ENCODE results near the gene SERBP1. TPM values are rescaled to one million over a fixed set of nuclear protein-coding genes. Genes with fewer than 3 reads are reported as not detected.
A peak's percentile ranks its signal among the peaks of the same experiment; 100 is the strongest.
"Not testable (repeated sequence)": the region's sequence is repeated elsewhere in the genome, so short reads cannot be mapped to it uniquely, and the experiment has no call there.

SERBP1 gene
- 250 and 252 TPM in 2 replicates for total RNA-seq

DNA sequence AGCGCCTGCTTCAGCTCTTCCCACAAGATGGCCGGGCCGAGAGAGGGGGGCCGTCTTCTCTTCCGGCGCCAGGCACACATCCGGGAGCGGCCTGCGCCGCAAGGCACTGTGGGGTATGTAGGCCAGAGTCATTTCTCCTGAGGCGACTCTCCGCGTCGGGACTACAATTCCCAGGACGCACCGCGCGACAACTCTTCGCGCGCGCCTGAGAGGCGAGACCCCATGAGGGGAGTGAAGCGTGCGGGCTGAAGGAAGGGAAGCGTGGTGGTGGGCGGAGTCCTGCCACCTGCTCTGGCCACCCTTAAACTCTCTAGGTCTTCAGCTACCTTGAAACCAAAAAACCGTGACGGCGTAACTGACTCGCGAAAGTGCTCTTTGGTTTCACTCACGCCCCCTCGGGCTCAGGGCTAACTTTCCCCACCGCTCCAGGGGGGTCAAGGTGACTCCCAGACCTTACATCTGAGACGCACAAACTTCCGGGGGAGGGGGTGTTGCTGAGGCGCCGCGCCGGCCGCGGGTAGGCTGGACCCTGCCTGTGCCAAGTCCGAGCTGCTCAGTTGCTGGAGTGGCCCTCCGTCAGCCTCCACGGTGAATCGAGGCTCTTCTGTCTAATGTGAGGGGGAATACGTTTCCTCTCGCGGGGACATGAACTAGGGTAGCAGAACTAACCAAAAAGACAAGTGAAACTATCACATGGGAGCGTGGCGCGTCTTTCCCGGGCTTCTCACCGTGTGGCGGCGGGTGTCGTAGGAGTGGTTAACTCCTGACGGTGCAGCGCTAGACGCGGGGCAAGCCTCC is at the start of gene SERBP1:
Gene SERBP1 (minus strand): TSS at position 45 of the 798 bp plus-strand sequence. CDS start 102 bp downstream, outside the sequence.
- DNase-seq (ENCODE audit: extremely low read depth, low read depth, low spot score) = peak; percentile 72

GRCh38 chr1:67479146-67479891 is 49.1 kb upstream of the SERBP1 start:
- DNase-seq (ENCODE audit: extremely low read depth, low read depth, low spot score) = no peak

GRCh38 chr1:67476906-67477305 is 46.7 kb upstream of the SERBP1 start:
- no peak for DNase-seq (ENCODE audit: extremely low read depth, low read depth, low spot score)

- DNase-seq (ENCODE audit: extremely low read depth, low read depth, low spot score) = no peak
Measured at GRCh38 chr1:67476006-67476482, 45.8 kb upstream of the SERBP1 start.

GRCh38 chr1:67472056-67472455 is 41.9 kb upstream of the SERBP1 start:
- no peak for DNase-seq (ENCODE audit: extremely low read depth, low read depth, low spot score)

DNA sequence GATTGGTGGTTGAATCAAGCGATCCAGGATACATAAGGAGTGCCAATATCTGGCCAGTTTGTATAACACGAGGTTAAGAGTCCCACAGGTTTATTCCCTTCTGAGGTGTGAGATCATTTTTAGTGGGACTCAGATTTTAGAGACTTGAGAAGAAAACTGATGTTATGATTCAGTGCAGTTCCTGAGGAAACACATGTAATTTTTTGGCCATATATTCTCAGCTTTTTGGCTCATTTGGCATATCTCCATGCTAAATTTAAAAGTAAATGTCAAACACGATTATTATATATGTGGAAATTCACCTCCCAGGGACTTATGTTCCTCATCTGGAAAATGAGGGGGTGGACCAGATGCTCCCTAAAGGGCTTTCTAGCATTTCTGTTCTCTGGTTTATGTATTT is 39.2 kb upstream of the SERBP1 start:
- DNase-seq (ENCODE audit: extremely low read depth, low read depth, low spot score) = no peak

GRCh38 chr1:67468066-67468718 is 38.0 kb upstream of the SERBP1 start:
- no peak for DNase-seq (ENCODE audit: extremely low read depth, low read depth, low spot score)

DNA sequence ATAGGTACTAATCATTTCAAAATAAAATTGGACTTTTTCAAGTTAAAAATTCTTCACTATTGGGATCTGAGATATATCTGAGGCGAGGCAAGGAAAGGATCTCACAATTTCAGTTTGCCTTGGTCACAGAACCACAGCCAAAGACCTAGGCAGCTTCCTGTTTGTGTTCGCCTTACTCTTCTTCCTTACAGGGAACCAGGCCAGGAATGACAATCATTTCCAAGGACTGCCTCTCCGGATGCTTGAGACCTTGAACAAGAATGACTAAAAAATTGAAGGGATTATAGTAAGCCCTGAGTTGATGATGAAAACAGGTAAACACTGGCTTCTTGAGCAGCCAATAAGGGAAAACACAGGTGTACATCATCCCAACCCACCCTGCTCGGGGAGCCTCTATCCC is 35.2 kb upstream of the SERBP1 start:
- no peak for DNase-seq (ENCODE audit: extremely low read depth, low read depth, low spot score)

- no peak for DNase-seq (ENCODE audit: extremely low read depth, low read depth, low spot score)
Measured at GRCh38 chr1:67464746-67465145, 34.5 kb upstream of the SERBP1 start.

GRCh38 chr1:67464058-67464457 is 33.9 kb upstream of the SERBP1 start:
- no peak for DNase-seq (ENCODE audit: extremely low read depth, low read depth, low spot score)

- DNase-seq (ENCODE audit: extremely low read depth, low read depth, low spot score) = no peak
Measured at GRCh38 chr1:67463298-67463955, 33.2 kb upstream of the SERBP1 start.

DNA sequence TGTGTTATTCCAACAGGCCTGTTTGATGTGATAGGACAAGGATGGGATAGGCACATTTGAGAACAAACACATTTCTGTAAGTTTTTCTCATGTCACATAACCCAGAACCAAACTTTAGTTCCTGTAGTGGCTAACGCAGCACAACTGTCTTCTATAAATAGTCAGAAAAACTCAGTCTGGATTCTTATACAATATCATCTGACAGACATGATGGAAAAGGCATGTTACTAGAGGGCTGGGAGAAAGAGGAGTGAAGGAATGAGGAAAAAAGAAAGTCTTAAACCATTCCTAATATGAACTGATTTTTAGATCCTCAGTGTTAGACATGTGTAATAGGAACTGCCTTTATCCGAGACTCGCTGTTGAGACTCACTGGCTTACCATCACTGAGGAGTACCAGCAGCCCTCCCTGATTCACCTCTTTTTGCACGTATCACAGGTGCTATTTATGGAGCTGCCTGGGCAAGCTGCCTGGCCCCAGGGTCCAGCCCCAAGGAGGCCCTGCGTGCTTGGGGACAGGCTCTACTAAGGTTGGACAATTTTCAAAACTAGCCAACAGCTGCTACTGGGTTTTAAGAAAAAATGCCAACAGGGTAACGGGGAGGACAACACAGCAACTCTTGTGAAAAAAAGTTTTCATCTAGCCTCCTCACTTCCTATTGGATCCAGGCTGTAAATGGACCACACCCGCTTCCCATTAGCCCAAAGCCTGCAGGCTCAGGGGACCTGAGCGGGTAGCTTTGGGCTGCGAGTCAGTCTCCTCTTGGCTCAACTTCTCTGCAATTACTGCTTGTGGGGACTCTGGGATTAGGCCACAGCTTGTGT is 30.7 kb upstream of the SERBP1 start:
- no peak for DNase-seq (ENCODE audit: extremely low read depth, low read depth, low spot score)

- no peak for DNase-seq (ENCODE audit: extremely low read depth, low read depth, low spot score)
Measured at GRCh38 chr1:67459068-67459467, 28.9 kb upstream of the SERBP1 start.

DNA sequence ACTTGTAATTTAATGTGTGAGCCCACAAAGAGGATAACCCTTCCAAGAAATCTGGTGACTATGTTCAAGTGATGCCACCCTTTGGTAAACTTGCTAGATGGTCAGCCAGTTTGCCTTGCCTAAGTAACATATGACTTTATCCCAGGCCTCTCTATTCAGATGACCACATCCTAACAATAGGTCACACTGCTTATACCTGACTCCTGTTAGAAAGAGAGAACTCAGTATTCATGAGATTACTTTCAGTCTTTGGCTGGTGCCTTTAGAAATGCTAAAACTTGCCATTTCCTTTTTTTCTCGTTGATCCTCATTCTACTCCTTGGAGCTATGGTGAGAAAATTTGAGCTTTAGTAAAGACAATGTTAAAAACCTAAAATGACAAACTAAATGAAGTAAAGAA is 28.5 kb upstream of the SERBP1 start:
- no peak for DNase-seq (ENCODE audit: extremely low read depth, low read depth, low spot score)

DNA sequence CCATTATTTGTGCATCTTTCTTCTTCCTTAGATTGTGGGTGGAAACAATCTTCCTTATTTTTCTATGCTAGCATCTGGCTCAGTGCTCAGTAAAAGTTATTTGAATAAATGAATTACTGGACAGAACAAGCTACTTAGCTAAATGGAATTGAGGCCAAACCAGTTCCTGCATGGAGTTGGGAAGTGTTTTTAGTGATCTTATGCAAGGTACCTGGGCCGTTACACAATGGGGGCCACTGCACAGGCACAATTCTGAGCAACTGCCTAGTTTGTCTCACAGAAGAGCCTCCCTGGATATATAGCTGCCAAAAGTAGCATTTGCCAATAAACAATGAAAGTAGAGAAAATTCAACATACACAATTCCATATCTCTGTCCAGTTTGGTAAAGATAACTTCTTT is 27.0 kb upstream of the SERBP1 start:
- DNase-seq (ENCODE audit: extremely low read depth, low read depth, low spot score) = no peak

DNA sequence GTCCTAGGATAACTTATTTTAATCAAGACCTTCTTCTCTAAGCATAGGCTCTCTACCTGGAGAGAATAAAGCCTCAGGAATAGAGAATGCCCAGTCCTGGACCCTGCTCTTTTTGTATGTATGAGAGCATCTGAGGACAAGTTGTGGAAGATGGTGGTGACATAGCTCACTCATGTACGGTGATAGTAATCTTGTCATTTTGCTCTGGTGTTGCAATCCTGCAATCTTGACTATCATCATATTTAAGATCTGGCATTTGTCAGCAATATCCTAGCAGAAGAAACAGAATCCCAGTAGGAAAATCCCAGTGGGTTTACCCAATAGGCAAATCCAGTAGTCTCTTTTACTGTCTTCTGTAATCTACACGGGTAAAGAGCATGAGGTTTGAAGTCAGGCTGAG is 21.6 kb upstream of the SERBP1 start:
- no peak for DNase-seq (ENCODE audit: extremely low read depth, low read depth, low spot score)

DNA sequence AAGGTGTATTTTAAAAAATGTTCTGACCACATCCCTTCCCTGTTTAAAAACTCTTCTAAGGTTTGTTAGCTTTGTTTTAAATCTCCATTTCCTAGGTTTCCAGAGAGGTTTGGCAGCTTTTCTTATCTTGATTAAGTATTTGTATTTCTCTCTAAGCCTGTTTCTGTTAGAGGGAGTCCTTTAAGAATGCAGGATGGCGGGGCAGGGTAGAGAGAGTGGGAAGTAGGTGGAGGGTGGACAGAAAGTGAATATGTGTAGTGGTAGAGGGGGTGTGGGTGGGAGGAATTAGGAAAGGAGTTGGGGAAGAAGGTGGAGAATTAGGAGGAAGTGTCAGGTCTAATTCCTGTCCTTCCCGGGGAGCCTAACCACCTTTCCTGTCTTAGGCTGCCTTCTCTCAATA is 21.2 kb upstream of the SERBP1 start:
- DNase-seq (ENCODE audit: extremely low read depth, low read depth, low spot score) = no peak

DNA sequence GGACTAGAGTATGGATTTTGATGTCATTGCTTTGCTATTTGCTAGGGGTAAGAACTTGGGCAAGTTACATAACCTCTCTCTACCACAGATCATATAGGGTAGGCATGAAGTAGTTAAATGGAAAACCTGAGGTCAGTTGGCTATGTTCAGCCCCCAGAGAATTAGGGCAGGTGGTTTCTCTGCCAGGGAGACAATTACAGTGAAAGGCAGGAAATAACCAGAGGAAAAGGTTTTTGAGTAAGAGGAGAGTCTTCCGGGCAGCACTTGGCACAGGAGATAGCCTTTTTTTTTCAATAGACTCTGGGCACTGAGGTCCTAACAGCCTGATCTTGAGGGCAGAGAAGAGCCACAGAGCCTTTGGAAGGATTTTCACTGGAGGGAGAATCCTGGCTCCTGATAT is 16.7 kb upstream of the SERBP1 start:
- no peak for DNase-seq (ENCODE audit: extremely low read depth, low read depth, low spot score)

DNA sequence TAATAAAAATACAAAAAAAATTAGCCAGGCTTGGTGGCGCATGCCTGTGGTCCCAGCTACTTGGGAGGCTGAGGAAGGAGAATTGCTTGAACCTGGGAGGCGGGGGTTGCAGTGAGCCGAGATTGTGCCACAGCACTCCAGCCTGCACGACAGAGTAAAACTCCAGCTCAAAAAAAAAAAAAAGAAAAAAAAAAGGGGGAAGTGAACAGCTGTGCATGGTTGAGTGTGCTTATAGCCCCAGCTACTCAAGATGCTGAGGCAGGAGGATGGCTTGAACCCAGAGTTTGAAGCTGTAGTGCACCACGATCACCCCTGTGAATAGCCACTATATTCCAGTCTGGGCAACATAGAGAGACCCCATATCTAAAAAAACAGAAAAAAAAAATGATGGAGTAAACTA is 15.8 kb upstream of the SERBP1 start:
- DNase-seq (ENCODE audit: extremely low read depth, low read depth, low spot score) = not testable (repeated sequence)

- no peak for DNase-seq (ENCODE audit: extremely low read depth, low read depth, low spot score)
Measured at GRCh38 chr1:67441739-67442281, 11.6 kb upstream of the SERBP1 start.
